SU-DHL-6 (cell line): ENCODE data around the gene CD6.

Experiments
- H2AFZ ChIP-seq: fragments of 200-600 bp; sonication (generic); 2 replicates; pipeline ENCODE4 v1.6.1; 2014; ENCODE audit warnings: low read depth, mild to moderate bottlenecking, moderate library complexity, mixed read lengths, antibody characterized with exemption, low read length; ENCODE audit not compliant: severe bottlenecking
- H3F3A ChIP-seq: fragments of 200-600 bp; shearing (Covaris generic); 2 replicates; pipeline ENCODE4 v1.6.0; 2016; ENCODE audit warnings: antibody characterized with exemption, mild to moderate bottlenecking; ENCODE audit not compliant: insufficient read depth
- H3K27ac ChIP-seq: fragments of 200-600 bp; sonication (generic); 2 replicates; pipeline ENCODE4 v1.5.1; 2016; ENCODE audit warnings: low read depth, mild to moderate bottlenecking, low read length, moderate library complexity, mixed read lengths
- H3K27me3 ChIP-seq: fragments of 200-600 bp; sonication (generic), shearing (Covaris generic); 2 replicates; pipeline ENCODE4 v1.6.0; 2014; ENCODE audit warnings: mild to moderate bottlenecking, low read length
- H3K36me3 ChIP-seq: fragments of 200-600 bp; sonication (generic); 2 replicates; pipeline ENCODE4 v1.6.1; 2014; ENCODE audit warnings: mild to moderate bottlenecking, low read length, mixed read lengths
- H3K4me2 ChIP-seq: fragments of 300-600, 200-600 bp; shearing (Covaris generic), sonication (generic); 2 replicates; pipeline ENCODE4 v1.6.0; 2014; ENCODE audit warnings: low read length, low read depth, mild to moderate bottlenecking; ENCODE audit not compliant: poor library complexity, severe bottlenecking
- H3K4me3 ChIP-seq: fragments of 200-600 bp; sonication (generic); 2 replicates; pipeline ENCODE4 v1.5.1; 2014; ENCODE audit warnings: antibody characterized with exemption, low read length, mild to moderate bottlenecking, mixed read lengths; ENCODE audit not compliant: insufficient read depth, poor library complexity, severe bottlenecking
- H3K79me2 ChIP-seq: fragments of 200-600 bp; sonication (generic); 2 replicates; pipeline ENCODE4 v1.6.1; 2014; ENCODE audit warnings: mild to moderate bottlenecking, low read length, moderate library complexity; ENCODE audit not compliant: insufficient read depth
- H3K9ac ChIP-seq: fragments of 200-600 bp; sonication (generic); 2 replicates; pipeline ENCODE4 v1.7.0; 2014; ENCODE audit warnings: mild to moderate bottlenecking, low read length
- H3K9me2 ChIP-seq: fragments of 200-600 bp; sonication (generic); replicated peaks from 2 replicates; pipeline ENCODE4 v1.6.1; 2014; ENCODE audit warnings: low read length; ENCODE audit not compliant: insufficient read depth
- H3K9me3 ChIP-seq: fragments of 200-600 bp; sonication (generic); 2 replicates; pipeline ENCODE4 v1.6.1; 2014; ENCODE audit warnings: low read length, mixed read lengths; ENCODE audit not compliant: insufficient read depth
- H4K20me1 ChIP-seq: fragments of 200-600 bp; sonication (generic); 2 replicates; pipeline ENCODE4 v1.6.1; 2014; ENCODE audit warnings: low read depth, mild to moderate bottlenecking, antibody characterized with exemption, low read length, moderate library complexity, mixed read lengths
- CTCF ChIP-seq: fragments of 200-600 bp; sonication (generic); IDR thresholded peaks from one replicate; pipeline ENCODE4 v1.5.1; 2017; ENCODE audit warnings: antibody characterized with exemption, mild to moderate bottlenecking, low read length, moderate library complexity; ENCODE audit not compliant: insufficient read depth, poor library complexity, severe bottlenecking
- EZH2phosphoT487 ChIP-seq: fragments of 200-600 bp; sonication (generic), shearing (Covaris generic); conservative IDR thresholded peaks from 2 replicates; pipeline ENCODE4 v1.6.1; 2018; ENCODE audit warnings: mild to moderate bottlenecking, antibody characterized with exemption, low read length, moderate library complexity, mixed read lengths

CD6 gene

GRCh38 chr11:60954421-60954820 is 17.1 kb upstream of the CD6 start:
- Histone ChIP-seq H3K27ac (no peak overlapping the region), H3K36me3 (no peaks in the 10 kb centered on the region), H3K4me2 (no peak overlapping the region), H3F3A (no peaks in the 10 kb centered on the region; the same call in 1 of the 2 replicates), H3K27me3 (no peaks in the 10 kb centered on the region), H4K20me1 (no peaks in the 10 kb centered on the region), H3K9me2 (no peaks in the 10 kb centered on the region), H3K79me2 (no peaks in the 10 kb centered on the region), H3K9me3 (no peaks in the 10 kb centered on the region), H3K9ac (no peak overlapping the region), H2AFZ (no peak overlapping the region), H3K4me3 (no peak overlapping the region)
- TF ChIP-seq EZH2phosphoT487 (no peak), CTCF (no peak)

GRCh38 chr11:60955571-60955970 is 15.9 kb upstream of the CD6 start:
- Histone ChIP-seq H3K79me2 (no peaks in the 10 kb centered on the region), H4K20me1 (no peaks in the 10 kb centered on the region), H3K9me3 (no peaks in the 10 kb centered on the region), H3K9me2 (no peaks in the 10 kb centered on the region), H3K4me2 (no peak overlapping the region), H3F3A (no peaks in the 10 kb centered on the region), H2AFZ (no peak overlapping the region), H3K4me3 (no peak overlapping the region), H3K27ac (no peak overlapping the region), H3K36me3 (no peaks in the 10 kb centered on the region), H3K9ac (no peak overlapping the region), H3K27me3 (no peaks in the 10 kb centered on the region)
- TF ChIP-seq CTCF: no peak

- Histone ChIP-seq H3K9ac (no peak overlapping the region), H3K4me2 (no peak overlapping the region), H3K79me2 (no peaks in the 10 kb centered on the region), H4K20me1 (no peaks in the 10 kb centered on the region), H3K9me2 (no peaks in the 10 kb centered on the region), H2AFZ (no peak overlapping the region), H3K36me3 (no peaks in the 10 kb centered on the region), H3K27me3 (no peaks in the 10 kb centered on the region), H3K27ac (no peak overlapping the region), H3K9me3 (no peaks in the 10 kb centered on the region), H3K4me3 (no peak overlapping the region), H3F3A (no peaks in the 10 kb centered on the region)
- TF ChIP-seq EZH2phosphoT487 (no peak), CTCF (no peak)
These were observed 14.3 kb upstream of the CD6 start for GRCh38 chr11:60957188-60957587.

- Histone ChIP-seq H2AFZ (no peak overlapping the region), H3K9me2 (no peaks in the 10 kb centered on the region), H3K9me3 (no peaks in the 10 kb centered on the region), H3K27ac (no peak overlapping the region), H3F3A (no peaks in the 10 kb centered on the region), H3K4me2 (no peak overlapping the region), H4K20me1 (no peaks in the 10 kb centered on the region), H3K27me3 (no peaks in the 10 kb centered on the region), H3K4me3 (no peak overlapping the region), H3K36me3 (no peaks in the 10 kb centered on the region), H3K79me2 (no peaks in the 10 kb centered on the region), H3K9ac (no peak overlapping the region)
- TF ChIP-seq EZH2phosphoT487 (no peak), CTCF (no peak)
These were observed 12.0 kb upstream of the CD6 start for GRCh38 chr11:60959431-60959830.
